HepG2 (cell line): ENCODE data around the gene RACGAP1. TPM values are rescaled to one million over a fixed set of nuclear protein-coding genes. Genes with fewer than 3 reads are reported as not detected.

Source experiments
- CENPX ChIP-seq: sonication (generic); formaldehyde crosslinking; IDR thresholded peaks from 2 replicates; pipeline ENCODE4 v1.9.0; 2021; ENCODE audit warnings: mild to moderate bottlenecking, missing genetic modification reagents, moderate library complexity
- GLI4 ChIP-seq: sonication (generic); formaldehyde crosslinking; IDR thresholded peaks from 2 replicates; pipeline ENCODE4 v1.5.1; 2020; ENCODE audit warnings: missing genetic modification reagents, mild to moderate bottlenecking, moderate library complexity, borderline replicate concordance
- HES4 ChIP-seq: sonication (generic); formaldehyde crosslinking; IDR thresholded peaks from 2 replicates; pipeline ENCODE4 v1.9.0; 2021; ENCODE audit warnings: mild to moderate bottlenecking, missing genetic modification reagents, borderline replicate concordance
- HOXD1 ChIP-seq: sonication (generic); formaldehyde crosslinking; IDR thresholded peaks from 2 replicates; pipeline ENCODE4 v1.5.0; 2020; ENCODE audit warnings: missing genetic modification reagents
- MIER2 ChIP-seq: IDR thresholded peaks from 2 replicates; pipeline ENCODE4 v1.6.1; 2016; ENCODE audit warnings: missing biosample characterization, missing genetic modification reagents
- PCBP2 ChIP-seq: fragments of 200-400 bp; formaldehyde crosslinking; optimal IDR thresholded peaks from 2 replicates; pipeline ENCODE3; 2018; ENCODE audit warnings: low read length, low read depth; ENCODE audit not compliant: poor library complexity, severe bottlenecking
- RAD21 ChIP-seq: fragments of 450-650 bp; formaldehyde crosslinking; IDR thresholded peaks from 2 replicates; pipeline ENCODE4 v1.5.0; 2020; ENCODE audit warnings: mild to moderate bottlenecking
- RARG ChIP-seq: sonication (generic); formaldehyde crosslinking; IDR thresholded peaks from 2 replicates; pipeline ENCODE4 v1.4.0; 2020; ENCODE audit warnings: low read depth, mild to moderate bottlenecking, missing genetic modification reagents
- RELA ChIP-seq: sonication (generic); formaldehyde crosslinking; IDR thresholded peaks from 2 replicates; pipeline ENCODE4 v1.4.0; 2020; ENCODE audit warnings: missing genetic modification reagents
- REPIN1 ChIP-seq: sonication (generic); formaldehyde crosslinking; IDR thresholded peaks from 2 replicates; pipeline ENCODE4 v1.8.0; 2022; ENCODE audit warnings: missing genetic modification reagents, low read depth, mild to moderate bottlenecking, borderline replicate concordance
- SIX4 ChIP-seq: sonication (generic); formaldehyde crosslinking; IDR thresholded peaks from 2 replicates; pipeline ENCODE4 v1.4.0; 2020; ENCODE audit warnings: missing genetic modification reagents
- TBL1XR1 ChIP-seq: fragments of 150-350 bp; IDR thresholded peaks from 2 replicates; pipeline ENCODE4 v1.6.1; 2014; ENCODE audit warnings: borderline replicate concordance, low read length; ENCODE audit not compliant: partially characterized antibody
- TCF7L2 ChIP-seq: IDR thresholded peaks from 2 replicates; pipeline ENCODE4 v1.6.1; 2011; ENCODE audit warnings: mild to moderate bottlenecking, low read depth, low read length, moderate library complexity
- ZNF142 ChIP-seq: sonication (generic); formaldehyde crosslinking; IDR thresholded peaks from 2 replicates; pipeline ENCODE4 v1.4.0; 2020; ENCODE audit warnings: missing genetic modification reagents
- ZNF572 ChIP-seq: sonication (generic); formaldehyde crosslinking; IDR thresholded peaks from 2 replicates; pipeline ENCODE4 v1.5.1; 2020; ENCODE audit warnings: mild to moderate bottlenecking, missing genetic modification reagents
- ZNF761 ChIP-seq: sonication (generic); formaldehyde crosslinking; conservative IDR thresholded peaks from 2 replicates; pipeline ENCODE4 v1.4.0; 2020; ENCODE audit warnings: mild to moderate bottlenecking, missing genetic modification reagents
- polyA plus RNA-seq, 8 experiments: library from polyadenylated mRNA; depleted of rRNA in 3 of 8; stranded (reverse) in 7 of 8; unstranded in 1 of 8; fragments of >200 nt; fragmentation: Illumina TruSeq in 4 of 8; extraction: Trizol in 4 of 8; gene quantifications; 2 replicates each; pipeline versions ENCODE4 v1.2.1 to v1.2.3, GENCODE V29; 2011 to 2016; ENCODE audit warnings: low read depth in 4 of 8, missing spikeins in 1 of 8, mixed read lengths in 1 of 8; ENCODE audit not compliant: insufficient read depth in 1 of 8
- total RNA-seq, 5 experiments: library from RNA; depleted of rRNA; stranded (reverse); fragments of >200 nt; fragmentation: Illumina TruSeq; extraction: Trizol; gene quantifications; 2 replicates each; pipeline ENCODE4 v1.2.3, GENCODE V29; 2016; ENCODE audit warnings: low read depth in 1 of 5
- TF ChIP-seq, protein P1 (sequence below): sonication (generic); formaldehyde crosslinking; IDR thresholded peaks from 2 replicates; pipeline ENCODE4 v1.4.0; 2020; ENCODE audit warnings: mild to moderate bottlenecking, missing genetic modification reagents
- TF ChIP-seq, protein P2 (sequence below): sonication (generic); formaldehyde crosslinking; IDR thresholded peaks from 2 replicates; pipeline ENCODE4 v1.5.0; 2020; ENCODE audit warnings: mild to moderate bottlenecking, missing genetic modification reagents, borderline replicate concordance

Gene RACGAP1
- total and polyA plus RNA-seq, 2 of the 13 experiments (the other 11 are each of a cell fraction or from before 2014, with no cell fraction given), result 16.7 to 57.9 TPM

- TF ChIP-seq, protein P1, sequence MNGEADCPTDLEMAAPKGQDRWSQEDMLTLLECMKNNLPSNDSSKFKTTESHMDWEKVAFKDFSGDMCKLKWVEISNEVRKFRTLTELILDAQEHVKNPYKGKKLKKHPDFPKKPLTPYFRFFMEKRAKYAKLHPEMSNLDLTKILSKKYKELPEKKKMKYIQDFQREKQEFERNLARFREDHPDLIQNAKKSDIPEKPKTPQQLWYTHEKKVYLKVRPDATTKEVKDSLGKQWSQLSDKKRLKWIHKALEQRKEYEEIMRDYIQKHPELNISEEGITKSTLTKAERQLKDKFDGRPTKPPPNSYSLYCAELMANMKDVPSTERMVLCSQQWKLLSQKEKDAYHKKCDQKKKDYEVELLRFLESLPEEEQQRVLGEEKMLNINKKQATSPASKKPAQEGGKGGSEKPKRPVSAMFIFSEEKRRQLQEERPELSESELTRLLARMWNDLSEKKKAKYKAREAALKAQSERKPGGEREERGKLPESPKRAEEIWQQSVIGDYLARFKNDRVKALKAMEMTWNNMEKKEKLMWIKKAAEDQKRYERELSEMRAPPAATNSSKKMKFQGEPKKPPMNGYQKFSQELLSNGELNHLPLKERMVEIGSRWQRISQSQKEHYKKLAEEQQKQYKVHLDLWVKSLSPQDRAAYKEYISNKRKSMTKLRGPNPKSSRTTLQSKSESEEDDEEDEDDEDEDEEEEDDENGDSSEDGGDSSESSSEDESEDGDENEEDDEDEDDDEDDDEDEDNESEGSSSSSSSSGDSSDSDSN (CRISPR knock-in tag), result peak; percentile 17; the same call in 1 of the 2 replicates
- 0 out of 2 replicates have a peak, but pooled peaks have one; percentile 40 for TF ChIP-seq ZNF761 (CRISPR knock-in tag)
- TF ChIP-seq, protein P2, sequence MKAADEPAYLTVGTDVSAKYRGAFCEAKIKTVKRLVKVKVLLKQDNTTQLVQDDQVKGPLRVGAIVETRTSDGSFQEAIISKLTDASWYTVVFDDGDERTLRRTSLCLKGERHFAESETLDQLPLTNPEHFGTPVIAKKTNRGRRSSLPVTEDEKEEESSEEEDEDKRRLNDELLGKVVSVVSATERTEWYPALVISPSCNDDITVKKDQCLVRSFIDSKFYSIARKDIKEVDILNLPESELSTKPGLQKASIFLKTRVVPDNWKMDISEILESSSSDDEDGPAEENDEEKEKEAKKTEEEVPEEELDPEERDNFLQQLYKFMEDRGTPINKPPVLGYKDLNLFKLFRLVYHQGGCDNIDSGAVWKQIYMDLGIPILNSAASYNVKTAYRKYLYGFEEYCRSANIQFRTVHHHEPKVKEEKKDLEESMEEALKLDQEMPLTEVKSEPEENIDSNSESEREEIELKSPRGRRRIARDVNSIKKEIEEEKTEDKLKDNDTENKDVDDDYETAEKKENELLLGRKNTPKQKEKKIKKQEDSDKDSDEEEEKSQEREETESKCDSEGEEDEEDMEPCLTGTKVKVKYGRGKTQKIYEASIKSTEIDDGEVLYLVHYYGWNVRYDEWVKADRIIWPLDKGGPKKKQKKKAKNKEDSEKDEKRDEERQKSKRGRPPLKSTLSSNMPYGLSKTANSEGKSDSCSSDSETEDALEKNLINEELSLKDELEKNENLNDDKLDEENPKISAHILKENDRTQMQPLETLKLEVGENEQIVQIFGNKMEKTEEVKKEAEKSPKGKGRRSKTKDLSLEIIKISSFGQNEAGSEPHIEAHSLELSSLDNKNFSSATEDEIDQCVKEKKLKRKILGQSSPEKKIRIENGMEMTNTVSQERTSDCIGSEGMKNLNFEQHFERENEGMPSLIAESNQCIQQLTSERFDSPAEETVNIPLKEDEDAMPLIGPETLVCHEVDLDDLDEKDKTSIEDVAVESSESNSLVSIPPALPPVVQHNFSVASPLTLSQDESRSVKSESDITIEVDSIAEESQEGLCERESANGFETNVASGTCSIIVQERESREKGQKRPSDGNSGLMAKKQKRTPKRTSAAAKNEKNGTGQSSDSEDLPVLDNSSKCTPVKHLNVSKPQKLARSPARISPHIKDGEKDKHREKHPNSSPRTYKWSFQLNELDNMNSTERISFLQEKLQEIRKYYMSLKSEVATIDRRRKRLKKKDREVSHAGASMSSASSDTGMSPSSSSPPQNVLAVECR (CRISPR knock-in tag), result peak; percentile 47; the same call in 1 of the 2 replicates
- TF ChIP-seq MIER2 (CRISPR knock-in tag), result 0 out of 2 replicates have a peak, but pooled peaks have one; percentile 12
- no peak for TF ChIP-seq TBL1XR1
- TF ChIP-seq REPIN1 (CRISPR knock-in tag), result 0 out of 2 replicates have a peak, but pooled peaks have one; percentile 24
- TF ChIP-seq SIX4 (CRISPR knock-in tag), result no peak
- no peak for TF ChIP-seq CENPX (CRISPR knock-in tag)
- no peak for TF ChIP-seq GLI4 (CRISPR knock-in tag)
- TF ChIP-seq HES4 (CRISPR knock-in tag), result no peak
- TF ChIP-seq TCF7L2, result no peak
- TF ChIP-seq RARG (CRISPR knock-in tag), result no peak
- TF ChIP-seq RAD21 (CRISPR knock-in tag), result peak; percentile 85
- no peak for TF ChIP-seq ZNF142
- TF ChIP-seq PCBP2, result no peak
- no peak for TF ChIP-seq RELA (CRISPR knock-in tag)
- no peak for TF ChIP-seq ZNF572 (CRISPR knock-in tag)
- TF ChIP-seq HOXD1, result 0 out of 2 replicates have a peak, but pooled peaks have one; percentile 4
Observed at GRCh38 chr12:49974231-49974675, 51.0 kb downstream of the RACGAP1 start (continued).
